NCI-H128 (cell line): Measurements from ENCODE around the gene HCN2.
A peak's percentile ranks its signal among the peaks of the same experiment; 100 is the strongest.

Experiments
- DNase-seq: peaks from one replicate; lab custom pipeline; 2025; ENCODE audit not compliant: unreplicated experiment; lab: John Stamatoyannopoulos, UW

The HCN2 gene

GRCh38 chr19:633786-634639 lies 44.3 kb downstream of the HCN2 start:
- no peak for DNase-seq

- DNase-seq = no peak
Observed at GRCh38 chr19:634975-635652, 45.4 kb downstream of the HCN2 start.

GRCh38 chr19:638906-639252 lies 49.2 kb downstream of the HCN2 start:
- no peak for DNase-seq

GRCh38 chr19:639253-640160 lies 49.8 kb downstream of the HCN2 start, which contains the start of gene FGF22:
Gene FGF22 (plus strand): TSS chr19:639879. CDS start chr19:639926, 47 bp downstream.
- peak; percentile 47 for DNase-seq

- DNase-seq = no peak
Observed at GRCh38 chr19:640161-640558, 50.5 kb downstream of the HCN2 start.

GRCh38 chr19:640606-641189 lies 51.0 kb downstream of the HCN2 start:
- DNase-seq = no peak

GRCh38 chr19:641702-642101 lies 52.0 kb downstream of the HCN2 start:
- no peak for DNase-seq

GRCh38 chr19:642767-643727 lies 53.4 kb downstream of the HCN2 start:
- no peak for DNase-seq

GRCh38 chr19:643736-644135 lies 54.1 kb downstream of the HCN2 start:
- DNase-seq = no peak

GRCh38 chr19:644363-644762 lies 54.7 kb downstream of the HCN2 start:
- DNase-seq = no peak

- no peak for DNase-seq
Observed at GRCh38 chr19:644789-645188, 55.1 kb downstream of the HCN2 start.

- DNase-seq = no peak
Observed at GRCh38 chr19:645912-646778, 56.5 kb downstream of the HCN2 start.

GRCh38 chr19:646779-647565 lies 57.3 kb downstream of the HCN2 start:
- no peak for DNase-seq

- DNase-seq = no peak
Observed at GRCh38 chr19:647566-648284, 58.0 kb downstream of the HCN2 start.

GRCh38 chr19:648305-648704 lies 58.6 kb downstream of the HCN2 start:
- no peak for DNase-seq

- DNase-seq = no peak
Observed at GRCh38 chr19:648904-649801, 59.5 kb downstream of the HCN2 start.

- no peak for DNase-seq
Observed at GRCh38 chr19:650121-650520, 60.4 kb downstream of the HCN2 start.
